GM15510 (cell line): ENCODE results near the gene CGNL1.

Experiments used
- POLR2A ChIP-seq: IDR thresholded peaks from 3 replicates; pipeline ENCODE4 v1.6.1; 2011; ENCODE audit warnings: borderline replicate concordance; ENCODE audit not compliant: insufficient read length; ENCODE audit errors: extremely low read depth

CGNL1 gene

DNA sequence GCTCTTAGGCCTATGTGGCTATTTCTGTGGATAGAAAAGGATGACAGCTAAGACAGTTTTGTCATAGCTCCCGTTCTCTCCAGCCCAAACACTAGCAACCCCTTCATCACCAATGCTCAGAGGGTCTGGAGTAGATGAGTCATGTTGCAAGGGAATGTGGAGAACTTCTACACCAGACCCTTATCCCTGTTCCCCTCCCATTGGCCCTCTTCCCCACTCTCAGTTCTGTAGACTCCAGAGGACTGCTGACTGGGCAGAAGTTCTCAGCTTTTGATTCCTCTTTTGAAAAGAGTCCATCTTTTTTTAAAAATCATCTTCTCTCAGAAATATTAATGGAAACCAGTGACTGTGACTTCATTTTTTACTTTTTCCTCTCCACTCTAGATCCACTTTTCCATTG is 213.0 kb downstream of the CGNL1 start:
- no peak for TF ChIP-seq POLR2A

DNA sequence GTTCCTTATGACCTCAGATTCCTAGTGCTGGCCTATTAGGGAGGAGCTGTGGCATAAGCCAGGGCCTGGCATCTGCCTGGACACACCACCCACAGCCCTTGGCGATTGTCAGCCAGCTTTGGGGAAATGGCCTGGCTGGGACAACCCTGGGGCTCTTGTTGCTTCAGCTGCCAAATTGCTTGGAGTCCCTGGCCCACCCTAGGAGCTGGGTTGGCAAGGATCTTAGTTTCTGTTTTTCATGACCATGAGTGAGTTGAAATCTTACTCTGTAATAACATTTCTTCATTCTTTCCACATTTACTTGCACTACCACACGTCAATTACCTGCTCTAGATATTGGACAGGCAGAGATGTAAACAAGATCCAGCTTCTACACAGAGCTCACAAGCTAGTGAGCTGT is 213.4 kb downstream of the CGNL1 start:
- no peak for TF ChIP-seq POLR2A

DNA sequence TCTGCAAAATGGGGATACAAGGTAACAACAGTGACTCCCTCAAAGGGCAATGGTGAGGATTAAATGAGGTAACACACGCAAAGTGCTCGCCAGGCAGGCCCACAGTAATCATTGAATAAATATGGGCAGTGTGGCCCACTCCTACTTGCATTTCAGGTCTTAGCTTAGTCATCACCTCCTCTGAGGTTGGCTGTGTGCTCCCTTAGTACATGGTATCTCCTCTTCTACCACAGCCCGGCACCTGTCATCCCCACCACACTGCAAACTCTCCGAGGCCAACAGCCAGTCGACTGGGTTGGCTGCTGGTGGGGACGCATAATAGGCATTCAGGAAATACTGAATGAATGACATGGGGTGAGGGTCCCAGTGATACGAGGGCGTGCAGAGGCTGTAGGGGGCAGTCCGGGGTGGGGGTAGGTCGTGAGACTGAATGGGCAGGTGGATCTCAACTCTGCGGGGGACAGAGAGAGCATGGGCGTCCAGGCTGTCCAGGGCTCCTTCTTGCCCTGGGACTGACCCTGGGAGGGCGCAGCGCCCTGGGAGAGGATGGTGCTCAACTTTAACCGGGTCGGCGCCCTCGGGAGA is 215.0 kb downstream of the CGNL1 start:
- TF ChIP-seq POLR2A = no peak

DNA sequence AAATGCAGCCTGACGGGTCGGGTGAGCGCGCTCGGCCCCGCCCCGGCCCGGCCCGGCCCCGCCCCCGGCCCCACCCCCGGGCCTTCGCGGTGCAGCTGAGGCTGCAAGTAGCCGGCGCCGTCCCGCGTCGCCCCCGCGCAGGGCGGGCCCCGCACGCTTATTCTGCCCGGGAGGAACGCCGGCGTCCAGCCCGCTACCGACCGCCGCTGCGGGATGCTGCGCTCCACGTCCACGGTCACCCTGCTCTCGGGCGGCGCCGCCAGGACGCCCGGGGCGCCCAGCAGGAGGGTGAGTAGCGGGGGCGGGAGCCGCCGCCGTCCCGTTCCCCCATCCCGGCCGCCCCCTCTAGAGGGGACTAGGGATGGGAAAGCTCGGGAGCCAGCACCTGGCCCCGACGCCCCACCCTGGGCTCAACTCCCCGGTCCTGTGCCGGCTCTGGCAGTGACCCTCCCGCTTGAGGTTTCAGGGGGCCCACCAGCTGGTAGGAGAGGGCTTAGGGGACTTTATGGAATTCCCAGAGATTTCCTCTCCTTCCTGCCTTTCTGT is 215.6 kb downstream of the CGNL1 start, which contains the start of gene MYZAP:
Gene MYZAP (plus strand): TSS at position 83 of the 546 bp plus-strand sequence. CDS start 131 bp downstream, at position 214.
- no peak for TF ChIP-seq POLR2A

DNA sequence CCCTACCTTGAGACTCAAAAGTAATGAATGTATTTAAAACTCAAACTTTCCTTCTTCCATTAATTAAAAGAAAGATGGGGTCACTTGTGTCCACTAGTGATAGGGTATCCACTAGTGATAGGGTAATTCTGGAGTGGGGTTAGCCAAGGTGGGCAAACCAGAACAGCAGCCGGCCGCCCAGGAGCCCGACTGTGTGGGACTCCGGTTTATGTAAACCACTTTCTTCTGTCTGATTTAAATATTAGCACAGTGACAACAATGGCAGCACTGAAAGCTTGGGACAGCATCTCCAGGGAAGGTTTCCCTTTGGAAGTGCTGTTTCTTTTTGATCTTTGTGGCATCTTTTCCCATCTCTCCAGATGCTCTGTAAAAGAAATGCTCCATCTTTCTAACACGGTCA is 216.1 kb downstream of the CGNL1 start:
- no peak for TF ChIP-seq POLR2A

DNA sequence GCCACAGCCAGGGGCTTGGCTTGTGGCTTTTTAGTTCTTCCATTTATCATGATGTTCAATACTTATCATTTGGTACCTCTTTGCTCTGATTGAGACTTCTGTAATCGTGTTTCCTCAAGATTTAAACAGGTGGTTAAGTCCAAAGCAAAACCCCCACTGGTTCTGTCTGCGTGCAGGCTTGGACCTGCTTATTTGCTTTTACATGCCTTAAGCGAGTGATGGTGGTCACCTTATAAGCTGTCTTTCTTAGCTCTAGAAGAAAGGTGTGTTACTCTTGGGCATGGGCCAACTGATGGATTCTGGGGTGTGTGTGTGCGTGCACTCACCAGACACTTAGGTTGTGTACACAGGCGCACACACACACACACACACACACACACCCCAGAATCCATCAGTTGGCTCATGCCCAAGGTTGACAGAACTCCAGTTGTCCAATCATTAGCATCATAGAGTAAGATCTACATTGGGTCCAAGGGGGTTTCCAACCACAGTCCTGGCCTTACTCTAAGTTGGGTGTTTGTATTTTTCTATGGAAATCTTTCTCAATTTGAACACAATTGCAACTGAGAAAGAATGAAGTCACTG is 216.6 kb downstream of the CGNL1 start:
- TF ChIP-seq POLR2A = no peak

DNA sequence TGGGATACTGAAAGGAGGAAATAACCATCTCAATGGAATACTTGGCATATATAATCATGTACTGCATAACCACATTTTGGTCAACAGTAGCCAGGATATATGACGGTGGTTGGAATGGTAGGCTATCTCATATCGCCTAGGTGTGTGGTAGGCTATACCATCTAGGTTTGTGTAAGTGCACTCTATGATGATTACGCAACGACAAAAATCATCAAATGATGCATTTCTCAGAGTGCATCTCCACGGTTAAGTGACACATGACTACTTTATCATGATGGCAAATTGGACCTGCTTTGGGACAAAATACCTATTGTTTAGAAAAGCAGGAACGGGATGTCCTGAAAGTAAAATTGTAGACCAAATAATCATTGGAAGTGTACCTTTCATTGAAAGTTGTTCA is 218.2 kb downstream of the CGNL1 start:
- TF ChIP-seq POLR2A = no peak

DNA sequence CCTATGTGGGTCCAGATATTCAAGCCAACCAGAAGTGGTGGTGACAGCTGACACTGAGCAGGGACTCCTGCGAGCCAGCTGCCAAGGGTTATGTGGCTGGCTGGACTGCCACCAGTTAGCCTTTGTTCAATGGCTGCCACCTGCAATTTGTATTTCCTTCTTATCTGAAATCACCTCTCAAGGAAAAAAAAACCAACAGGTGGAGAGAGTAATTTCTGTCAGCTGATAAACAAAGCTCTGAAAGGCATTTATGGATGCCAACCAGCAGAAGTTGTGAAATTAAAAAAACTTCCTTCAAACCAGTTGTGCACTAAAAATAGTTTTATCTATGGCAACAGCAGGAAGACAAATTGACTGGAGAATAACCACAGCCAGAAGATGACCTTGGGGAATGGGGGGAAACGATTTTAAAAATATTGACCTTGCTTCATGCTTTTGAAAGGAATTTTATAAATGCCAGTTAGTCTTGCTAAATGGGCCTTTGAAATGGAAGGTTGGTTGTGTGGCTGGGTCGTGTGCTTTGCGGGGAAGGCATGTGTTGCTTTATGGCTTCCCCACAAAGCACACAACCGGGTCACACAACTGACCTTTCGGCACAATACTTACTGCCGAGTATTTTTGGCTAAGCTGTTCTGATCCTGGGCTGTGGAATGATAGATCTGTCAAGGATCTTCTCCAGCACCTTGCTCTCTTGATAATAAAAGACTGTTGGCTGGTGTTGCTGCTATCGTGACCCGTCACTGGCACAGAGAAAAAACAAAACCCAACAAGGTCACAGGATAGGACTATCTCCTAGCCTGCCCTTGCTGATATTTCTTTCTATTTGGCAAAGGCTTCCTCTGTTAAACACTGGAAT is 218.9 kb downstream of the CGNL1 start:
- TF ChIP-seq POLR2A = no peak

DNA sequence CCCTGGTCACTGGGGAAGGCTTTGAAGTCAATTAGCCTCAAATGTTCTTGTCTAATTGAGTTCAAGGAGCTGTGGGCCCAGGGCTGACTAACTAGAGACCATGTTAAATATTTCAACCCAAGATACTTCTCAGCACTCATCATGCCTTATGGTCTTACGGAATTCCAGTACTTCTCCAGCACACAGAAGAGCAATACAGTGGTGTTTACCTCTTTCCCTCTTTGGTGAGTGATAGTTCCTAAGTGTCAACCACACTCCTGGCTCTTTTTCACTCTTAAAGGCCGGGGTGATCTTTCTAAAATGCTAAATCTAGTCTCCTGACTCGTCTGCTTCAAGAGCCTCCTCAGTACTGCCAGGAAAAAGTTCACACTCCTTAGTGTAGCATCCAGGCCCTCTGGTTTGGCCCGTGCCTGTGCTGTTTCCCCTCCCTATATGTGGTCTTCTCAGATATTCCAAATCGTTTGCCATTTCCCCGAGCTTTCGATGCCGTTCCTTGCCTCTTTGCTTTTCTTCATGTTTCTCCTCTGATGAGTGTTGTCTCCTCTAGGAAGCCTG is 220.1 kb downstream of the CGNL1 start:
- no peak for TF ChIP-seq POLR2A

DNA sequence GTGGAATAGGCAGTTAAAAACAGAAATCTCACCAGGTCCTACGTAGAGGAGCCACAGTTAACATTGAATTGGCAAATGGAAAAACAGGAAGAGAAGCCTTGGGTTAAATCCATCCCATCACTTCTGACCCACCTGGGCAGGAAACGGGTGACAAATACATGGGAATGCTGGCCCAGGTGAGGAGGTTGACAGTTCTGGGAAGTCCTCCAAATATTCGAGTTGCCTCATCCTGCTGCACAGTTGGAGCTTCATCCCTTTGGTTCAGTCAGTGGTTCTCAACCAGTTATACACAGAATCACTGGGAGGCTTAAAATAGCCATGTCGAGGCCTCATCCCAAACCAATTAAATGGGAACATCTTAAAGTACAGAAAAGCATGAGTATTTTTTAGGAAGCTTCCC is 220.7 kb downstream of the CGNL1 start:
- no peak for TF ChIP-seq POLR2A

DNA sequence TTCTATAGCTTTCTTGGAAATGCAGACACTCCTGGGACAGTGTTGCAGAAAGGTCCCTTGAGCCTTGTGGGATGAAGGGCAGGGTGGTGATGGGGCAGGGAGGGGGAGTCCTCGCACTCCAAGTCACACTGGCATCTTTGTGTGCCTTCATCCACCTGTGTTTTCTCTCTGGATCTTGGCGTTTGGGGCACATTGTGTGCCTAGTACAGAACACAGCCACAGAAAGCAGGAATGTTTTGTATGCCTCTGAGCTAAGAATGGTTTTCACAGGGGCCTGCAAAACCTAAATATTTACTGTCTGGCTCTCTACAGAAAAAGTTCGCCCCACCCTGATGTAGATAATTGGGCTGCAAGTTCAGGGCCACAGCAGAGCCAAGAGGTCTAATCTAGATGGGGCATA is 221.1 kb downstream of the CGNL1 start:
- TF ChIP-seq POLR2A = no peak

DNA sequence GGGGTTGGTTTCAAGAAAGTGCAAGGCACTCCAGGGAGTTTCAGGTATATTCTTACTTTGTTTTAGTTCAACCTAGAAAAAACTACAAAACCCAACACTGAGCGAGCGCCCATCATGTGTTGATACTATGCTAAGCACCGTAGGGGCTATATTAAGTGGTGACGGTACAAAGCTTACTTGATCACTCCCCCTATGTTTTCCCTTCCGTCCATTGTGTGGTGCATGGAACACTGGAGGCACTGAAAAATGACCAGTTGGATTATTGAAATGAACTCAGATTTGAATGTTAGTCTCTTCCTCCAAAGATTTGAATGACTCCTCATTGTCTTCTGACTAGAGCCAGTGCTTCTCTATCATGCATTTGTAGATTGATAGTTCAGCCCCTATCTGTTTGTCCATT is 222.0 kb downstream of the CGNL1 start:
- TF ChIP-seq POLR2A = no peak

DNA sequence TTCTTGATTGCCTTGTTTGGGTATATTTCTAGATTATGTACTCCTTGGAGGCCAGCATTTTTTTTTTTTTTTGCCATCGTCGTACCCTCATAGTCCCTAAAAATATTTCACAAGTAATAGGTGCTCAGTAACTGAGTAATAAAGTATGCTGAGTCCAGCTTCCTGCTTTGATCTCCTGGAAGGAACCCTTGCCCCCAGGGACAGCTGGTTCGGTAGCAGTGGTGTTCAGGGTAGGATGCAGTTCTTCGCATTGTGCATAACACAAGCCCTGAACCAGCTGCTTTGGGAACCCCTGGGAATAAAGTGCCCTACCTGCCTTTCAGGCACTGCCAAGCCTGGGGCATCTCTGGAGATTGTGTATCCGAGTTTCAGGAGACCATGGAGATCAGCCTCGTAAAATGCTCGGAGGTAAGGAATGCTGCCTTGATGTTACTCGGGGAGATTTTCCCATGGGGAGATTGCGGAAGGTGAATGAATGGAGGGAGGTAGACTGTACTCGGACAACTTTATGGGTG is 223.0 kb downstream of the CGNL1 start:
- no peak for TF ChIP-seq POLR2A

DNA sequence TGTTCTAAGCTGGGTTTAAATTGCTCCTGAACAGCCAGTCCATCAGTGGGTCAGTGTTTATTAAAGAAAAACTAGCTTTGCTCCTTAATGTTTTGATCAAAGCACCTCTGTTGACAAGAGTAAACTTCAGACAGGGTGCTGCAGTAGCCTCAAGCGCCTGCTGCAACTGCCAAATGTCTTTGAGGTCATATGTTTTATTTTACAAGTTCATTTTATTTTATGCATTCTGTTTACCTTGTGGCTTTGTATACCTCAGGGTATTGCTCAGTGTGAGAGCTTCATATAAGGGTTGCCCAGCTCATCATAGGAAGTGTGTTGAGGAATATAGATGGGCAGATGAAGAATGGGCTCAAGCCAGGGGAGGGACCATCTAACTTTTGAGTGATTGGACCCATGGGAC is 223.9 kb downstream of the CGNL1 start:
- TF ChIP-seq POLR2A = no peak
